ENCODE data around the gene PATJ. TPM values are rescaled to one million over a fixed set of nuclear protein-coding genes. Genes with fewer than 3 reads are reported as not detected.

The PATJ gene
- total RNA-seq, 2 donors from 2014 or later: 37.9 to 72.1 TPM

DNA sequence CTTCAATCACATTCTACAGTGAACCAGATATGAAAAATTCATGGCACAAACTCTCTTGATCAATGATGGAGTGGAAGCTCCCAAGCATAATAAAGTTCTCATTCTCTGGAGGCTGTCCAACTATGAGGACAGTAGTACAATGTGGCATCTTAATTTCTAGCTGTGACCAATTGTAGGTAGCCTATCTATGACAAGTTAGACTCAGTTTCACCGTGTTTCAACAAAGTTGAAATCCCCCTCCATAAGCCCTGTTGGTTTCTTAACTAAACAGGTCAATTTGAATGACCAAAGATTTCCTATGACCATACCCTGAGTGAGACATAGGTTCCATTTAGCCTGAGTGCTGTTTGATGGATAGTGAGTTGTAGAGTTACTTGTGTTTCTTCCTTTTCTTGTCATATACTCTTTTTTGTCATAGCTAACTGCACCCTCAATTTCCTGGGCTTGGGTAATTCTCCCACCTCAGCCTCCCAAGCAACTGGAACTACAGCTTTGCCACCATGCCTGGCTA lies 11.8 kb downstream of the PATJ start:
- TF ChIP-seq, protein P1, sequence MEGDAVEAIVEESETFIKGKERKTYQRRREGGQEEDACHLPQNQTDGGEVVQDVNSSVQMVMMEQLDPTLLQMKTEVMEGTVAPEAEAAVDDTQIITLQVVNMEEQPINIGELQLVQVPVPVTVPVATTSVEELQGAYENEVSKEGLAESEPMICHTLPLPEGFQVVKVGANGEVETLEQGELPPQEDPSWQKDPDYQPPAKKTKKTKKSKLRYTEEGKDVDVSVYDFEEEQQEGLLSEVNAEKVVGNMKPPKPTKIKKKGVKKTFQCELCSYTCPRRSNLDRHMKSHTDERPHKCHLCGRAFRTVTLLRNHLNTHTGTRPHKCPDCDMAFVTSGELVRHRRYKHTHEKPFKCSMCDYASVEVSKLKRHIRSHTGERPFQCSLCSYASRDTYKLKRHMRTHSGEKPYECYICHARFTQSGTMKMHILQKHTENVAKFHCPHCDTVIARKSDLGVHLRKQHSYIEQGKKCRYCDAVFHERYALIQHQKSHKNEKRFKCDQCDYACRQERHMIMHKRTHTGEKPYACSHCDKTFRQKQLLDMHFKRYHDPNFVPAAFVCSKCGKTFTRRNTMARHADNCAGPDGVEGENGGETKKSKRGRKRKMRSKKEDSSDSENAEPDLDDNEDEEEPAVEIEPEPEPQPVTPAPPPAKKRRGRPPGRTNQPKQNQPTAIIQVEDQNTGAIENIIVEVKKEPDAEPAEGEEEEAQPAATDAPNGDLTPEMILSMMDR (IDR thresholded peaks at IDR 0.05): no peak
- Histone ChIP-seq H3K36me3 (no peaks in the 10 kb centered on the region), H3K4me1 (no peaks in the 10 kb centered on the region), H3K27ac (no peak overlapping the region), H3K27me3 (no peaks in the 10 kb centered on the region), H3K9me3 (no peaks in the 10 kb centered on the region), H3K4me3 (no peak overlapping the region)
- no peak for DNase-seq (ENCODE audit: low spot score)

DNA sequence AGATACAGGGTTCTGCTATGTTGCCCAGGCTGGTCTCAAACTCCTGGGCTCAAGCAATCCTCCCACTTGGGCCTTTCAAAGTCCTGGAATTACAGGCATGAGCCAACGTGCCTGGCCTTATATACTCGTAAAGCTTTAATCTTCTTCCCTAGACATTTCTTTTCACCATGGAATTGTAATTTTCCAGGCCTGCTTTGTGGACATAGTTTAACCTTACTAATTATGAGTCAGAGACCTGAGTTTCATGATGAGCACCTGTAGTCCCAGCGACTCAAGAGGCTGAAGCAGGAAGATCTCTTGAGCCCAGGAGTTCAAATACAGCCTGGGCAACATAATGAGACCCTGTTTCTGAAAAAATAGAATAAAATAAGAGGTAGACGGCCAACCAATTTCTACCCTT lies 12.3 kb downstream of the PATJ start:
- H3K36me3 ChIP-seq: no peaks in the 10 kb centered on the region
- H3K4me3 ChIP-seq: no peak overlapping the region
- no peak for DNase-seq (ENCODE audit: low spot score)
- no peaks in the 10 kb centered on the region for H3K4me1 ChIP-seq
- H3K9me3 ChIP-seq: no peaks in the 10 kb centered on the region
- H3K27me3 ChIP-seq: no peaks in the 10 kb centered on the region
- TF ChIP-seq, protein P1 (IDR thresholded peaks at IDR 0.05): no peak
- no peak overlapping the region for H3K27ac ChIP-seq

DNA sequence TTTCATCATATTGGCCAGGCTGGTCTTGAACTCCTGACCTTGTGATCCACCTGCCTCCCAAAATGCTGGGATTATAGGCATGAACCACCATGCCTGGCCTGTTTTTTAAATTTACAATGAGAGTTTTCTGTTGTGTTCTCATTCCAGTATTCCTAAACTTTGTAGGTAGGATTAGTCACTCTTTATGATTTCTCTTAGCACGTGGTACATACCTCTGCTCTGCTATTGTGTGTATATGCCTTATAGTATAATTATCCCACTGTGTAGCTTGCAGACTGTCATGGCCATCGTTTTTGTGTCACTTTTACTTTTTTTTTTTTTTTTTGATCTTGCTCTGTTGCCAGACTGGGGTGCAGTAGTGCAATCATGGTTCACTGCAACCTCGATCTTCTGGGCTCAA lies 14.5 kb downstream of the PATJ start:
- no peaks in the 10 kb centered on the region for H3K4me1 ChIP-seq

DNA sequence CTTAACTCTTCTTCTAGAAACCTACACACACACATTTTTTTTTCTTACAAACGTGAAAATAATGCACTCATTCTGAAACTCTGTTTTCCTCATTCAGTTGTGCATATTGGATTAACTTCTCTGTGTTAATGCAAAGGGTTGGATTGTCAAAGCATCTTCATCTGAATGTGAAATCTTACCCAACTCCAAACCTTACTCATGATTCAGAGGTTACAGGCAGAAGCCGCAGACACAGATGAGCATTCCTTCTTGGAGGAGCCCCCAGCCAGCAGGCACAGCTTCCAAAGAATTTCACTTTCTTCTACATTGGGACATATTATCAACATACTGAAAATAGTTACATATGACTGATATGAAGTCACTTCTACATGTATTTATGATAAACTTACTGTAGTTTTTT lies 15.7 kb downstream of the PATJ start:
- Histone ChIP-seq H3K4me1 (no peaks in the 10 kb centered on the region), H3K27me3 (no peaks in the 10 kb centered on the region), H3K27ac (no peak overlapping the region), H3K4me3 (no peak overlapping the region), H3K36me3 (no peaks in the 10 kb centered on the region), H3K9me3 (no peaks in the 10 kb centered on the region)
- no peak for DNase-seq (ENCODE audit: low spot score)
- TF ChIP-seq, protein P1 (IDR thresholded peaks at IDR 0.05): no peak

More for the DNA sequence above, 14.5 kb downstream of the PATJ start:
- no peaks in the 10 kb centered on the region for H3K27me3 ChIP-seq
- no peak overlapping the region for H3K4me3 ChIP-seq
- TF ChIP-seq, protein P1 (IDR thresholded peaks at IDR 0.05): no peak
- no peaks in the 10 kb centered on the region for H3K9me3 ChIP-seq
- DNase-seq (ENCODE audit: low spot score): no peak
- H3K36me3 ChIP-seq: no peaks in the 10 kb centered on the region
- H3K27ac ChIP-seq: no peak overlapping the region

DNA sequence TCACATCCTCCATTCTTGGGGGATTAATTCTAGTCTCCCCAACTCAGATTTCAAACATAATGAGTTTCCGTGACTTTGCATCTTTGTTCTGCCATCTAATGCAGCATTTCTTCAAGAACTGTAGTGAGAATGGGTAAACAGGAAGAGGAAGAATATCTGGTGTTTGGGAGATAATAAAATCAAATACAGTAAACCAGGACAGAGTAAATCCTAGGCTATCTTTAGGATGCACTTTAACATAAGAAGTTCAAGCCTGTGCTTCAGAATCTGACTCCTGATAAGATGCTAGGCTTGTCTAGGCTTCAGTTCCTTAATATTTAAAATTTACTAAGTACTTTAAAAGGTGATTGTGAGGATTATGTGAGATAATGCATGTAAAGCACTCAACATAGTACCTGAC lies 27.9 kb downstream of the PATJ start:
- Histone ChIP-seq H3K27me3 (no peaks in the 10 kb centered on the region), H3K4me1 (no peaks in the 10 kb centered on the region), H3K27ac (no peak overlapping the region), H3K9me3 (no peaks in the 10 kb centered on the region), H3K36me3 (peaks cover 15% of the 10 kb centered on the region), H3K4me3 (no peak overlapping the region)
- TF ChIP-seq, protein P1 (IDR thresholded peaks at IDR 0.05): no peak
- no peak for DNase-seq (ENCODE audit: low spot score)

DNA sequence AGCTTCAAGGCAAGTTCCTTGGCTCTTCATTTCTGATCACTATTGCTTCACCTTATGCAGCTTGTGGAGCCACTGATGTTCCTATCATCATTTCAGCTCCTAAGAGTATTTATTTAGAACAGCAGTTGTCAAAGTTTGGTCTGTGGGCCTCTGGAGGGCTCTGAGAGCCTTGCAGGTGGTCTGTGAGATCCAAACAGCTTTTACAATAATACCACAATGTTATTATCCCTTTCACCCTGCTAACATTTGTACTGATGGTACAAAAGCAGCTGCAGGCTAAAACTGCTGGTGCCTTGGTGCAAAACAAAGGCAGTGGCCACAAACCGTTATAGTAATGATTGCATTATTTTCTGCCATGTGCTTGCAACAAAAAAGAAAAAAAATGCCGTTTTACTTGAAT lies 33.8 kb downstream of the PATJ start:
- no peak for DNase-seq (ENCODE audit: low spot score)
- Histone ChIP-seq H3K27me3 (no peaks in the 10 kb centered on the region), H3K9me3 (no peaks in the 10 kb centered on the region), H3K4me1 (no peaks in the 10 kb centered on the region), H3K27ac (no peak overlapping the region), H3K4me3 (no peak overlapping the region), H3K36me3 (no peaks in the 10 kb centered on the region)
- TF ChIP-seq, protein P1 (IDR thresholded peaks at IDR 0.05): no peak
